ENCODE data around the gene VAV3.

- TF ChIP-seq CTCF (IDR thresholded peaks at IDR 0.05) = no peak
- TF ChIP-seq POLR2A (IDR thresholded peaks at IDR 0.05) = no peak
Measured at GRCh38 chr1:107829036-107829770, 135.8 kb downstream of the VAV3 start.

All from heart left ventricle (tissue), 13 donors.